ENCODE data around the gene CYTH4. TPM values are rescaled to one million over a fixed set of nuclear protein-coding genes. Genes with fewer than 3 reads are reported as not detected.

Gene CYTH4
- total and polyA plus RNA-seq, 7 experiments from 2014 or later: 49.5 to 227 (median 135) TPM

- POLR2A ChIA-PET: interaction anchor here (0.6 to 8.9 kb wide), 16 partner anchors 14 to 135 kb away, joined by 3 to 70 read pairs (median 4); partner anchors contain the start of genes CYTH4 and RAC2
Observed at GRCh38 chr22:37314315-37315074, 32.2 kb downstream of the CYTH4 start.

GRCh38 chr22:37316405-37316804 lies 34.1 kb downstream of the CYTH4 start:
- DNase-seq (no peak), ATAC-seq (peak; percentile 4)
- H3K27ac ChIP-seq (ENCODE audit: low read depth, low read length): no peak overlapping the region
- no peak overlapping the region for H3K4me3 ChIP-seq (ENCODE audit: low read length)
- peak overlapping the region in 7 of 9 donors; percentile 19 to 77 (median 50) for H3K27ac Mint-ChIP-seq
- H3K36me3 ChIP-seq (ENCODE audit: control insufficient read depth in 2 of 3, insufficient read depth in 3 of 3, low read length in 3 of 3): peaks cover under 1 to 32% (median 3%) of the 10 kb centered on the region in 3 experiments
- H3K9me3 ChIP-seq (ENCODE audit: control insufficient read depth in 2 of 3, low read length in 3 of 3): no peaks in the 10 kb centered on the region
- no peaks in the 10 kb centered on the region for H3K9me3 Mint-ChIP-seq
- CTCF ChIA-PET: interaction anchor here (0.6 to 3.7 kb wide), 18 partner anchors 16 to 495 kb away, joined by 3 to 33 read pairs (median 4); no protein-coding TSS in a partner anchor
- H3K27me3 ChIP-seq (ENCODE audit: control insufficient read depth in 2 of 2, insufficient read depth in 2 of 2, low read length in 2 of 2): no peaks in the 10 kb centered on the region
- POLR2A ChIA-PET: interaction anchor here (0.7 to 8.9 kb wide), 9 partner anchors 16 to 143 kb away, joined by 3 to 70 read pairs (median 4); partner anchors contain the start of genes CYTH4 and RAC2
- H3K4me1 ChIP-seq (ENCODE audit: control insufficient read depth in 2 of 2, insufficient read depth in 2 of 2, low read length in 2 of 2): peaks cover 21 to 34% of the 10 kb centered on the region in 2 donors
- intact Hi-C loops (cut with micrococcal nuclease): loop anchor here in 1 of 2 donors (1.0 kb wide), 1 partner anchor 251 kb away; no protein-coding TSS in a partner anchor
- peaks cover 0 to 19% (median 0%) of the 10 kb centered on the region in 5 donors for H3K36me3 Mint-ChIP-seq
- H3K4me1 Mint-ChIP-seq: peaks cover 22 to 47% (median 42%) of the 10 kb centered on the region in 7 donors
- H3K4me3 Mint-ChIP-seq: no peak overlapping the region
- H3K27me3 Mint-ChIP-seq: peaks cover 0 to 8% (median 0%) of the 10 kb centered on the region in 5 donors

More at GRCh38 chr22:37314315-37315074, 32.2 kb downstream of the CYTH4 start:
- intact Hi-C loops (cut with micrococcal nuclease): loop anchor here (1.0 to 2.0 kb wide), 2 partner anchors 47 to 48 kb away; no protein-coding TSS in a partner anchor
- Mint-ChIP-seq H3K4me1 (peaks cover 34 to 64% (median 61%) of the 10 kb centered on the region in 7 donors), H3K4me3 (peak overlapping the region in 9 of 10 donors; percentile 12 to 75 (median 36)), H3K36me3 (peaks cover 0 to 35% (median 6%) of the 10 kb centered on the region in 5 donors), H3K27ac (peak overlapping the region; percentile 73 to 94 (median 85)), H3K9me3 (no peaks in the 10 kb centered on the region), H3K27me3 (peaks cover 0 to 3% (median 0%) of the 10 kb centered on the region in 5 donors)
- Histone ChIP-seq H3K27ac (ENCODE audit: low read depth, low read length) (peak overlapping the region; percentile 47), H3K4me1 (ENCODE audit: control insufficient read depth in 2 of 2, insufficient read depth in 2 of 2, low read length in 2 of 2) (peaks cover 34 to 50% of the 10 kb centered on the region in 2 donors), H3K36me3 (ENCODE audit: control insufficient read depth in 2 of 3, insufficient read depth in 3 of 3, low read length in 3 of 3) (peaks cover 4 to 51% (median 6%) of the 10 kb centered on the region in 3 experiments), H3K4me3 (ENCODE audit: low read length) (no peak overlapping the region), H3K9me3 (ENCODE audit: control insufficient read depth in 2 of 3, low read length in 3 of 3) (no peaks in the 10 kb centered on the region), H3K27me3 (ENCODE audit: control insufficient read depth in 2 of 2, insufficient read depth in 2 of 2, low read length in 2 of 2) (no peaks in the 10 kb centered on the region)
- DNase-seq: peak in 4 of 9 donors; percentile 25 to 69 (median 28)
- peak; percentile 50 for ATAC-seq
- CTCF ChIA-PET: interaction anchor here (0.9 to 3.7 kb wide), 9 partner anchors 10 to 276 kb away, joined by 3 to 33 read pairs (median 5); no protein-coding TSS in a partner anchor

GRCh38 chr22:37316875-37317371 lies 34.6 kb downstream of the CYTH4 start:
- Histone ChIP-seq H3K9me3 (ENCODE audit: control insufficient read depth in 2 of 3, low read length in 3 of 3) (no peaks in the 10 kb centered on the region), H3K36me3 (ENCODE audit: control insufficient read depth in 2 of 3, insufficient read depth in 3 of 3, low read length in 3 of 3) (peaks cover 0 to 27% (median 0%) of the 10 kb centered on the region in 3 experiments), H3K4me1 (ENCODE audit: control insufficient read depth in 2 of 2, insufficient read depth in 2 of 2, low read length in 2 of 2) (peaks cover 21 to 31% of the 10 kb centered on the region in 2 donors), H3K27ac (ENCODE audit: low read depth, low read length) (no peak overlapping the region), H3K27me3 (ENCODE audit: control insufficient read depth in 2 of 2, insufficient read depth in 2 of 2, low read length in 2 of 2) (no peaks in the 10 kb centered on the region), H3K4me3 (ENCODE audit: low read length) (no peak overlapping the region)
- Mint-ChIP-seq H3K9me3 (no peaks in the 10 kb centered on the region), H3K4me1 (peaks cover 22 to 47% (median 42%) of the 10 kb centered on the region in 7 donors), H3K36me3 (peaks cover 0 to 19% (median 0%) of the 10 kb centered on the region in 5 donors), H3K27ac (peak overlapping the region in 6 of 9 donors; percentile 17 to 77 (median 51)), H3K27me3 (peaks cover 0 to 14% (median 0%) of the 10 kb centered on the region in 5 donors), H3K4me3 (no peak overlapping the region)
- CTCF ChIA-PET: interaction anchor here (0.6 to 3.7 kb wide), 19 partner anchors 15 to 495 kb away, joined by 3 to 33 read pairs (median 4); no protein-coding TSS in a partner anchor
- intact Hi-C loops (cut with micrococcal nuclease): loop anchor here (1.0 kb wide), 4 partner anchors 112 to 250 kb away; no protein-coding TSS in a partner anchor
- POLR2A ChIA-PET: interaction anchor here (0.7 to 8.9 kb wide), 8 partner anchors 16 to 142 kb away, joined by 3 to 70 read pairs (median 4); partner anchors contain the start of genes CYTH4 and RAC2
- ATAC-seq: peak; percentile 84
- DNase-seq: peak; percentile 37 to 75 (median 66)

- Mint-ChIP-seq H3K27ac (peak overlapping the region in 1 of 9 donors; percentile 21), H3K27me3 (peaks cover 0 to 22% (median 0%) of the 10 kb centered on the region in 5 donors), H3K36me3 (peaks cover 0 to 13% (median 0%) of the 10 kb centered on the region in 5 donors), H3K4me3 (no peak overlapping the region), H3K4me1 (peaks cover 18 to 40% (median 37%) of the 10 kb centered on the region in 7 donors), H3K9me3 (no peaks in the 10 kb centered on the region)
- CTCF ChIA-PET: interaction anchor here (0.5 to 3.7 kb wide), 11 partner anchors 14 to 275 kb away, joined by 3 to 33 read pairs (median 4); no protein-coding TSS in a partner anchor
- no peak for DNase-seq
- ATAC-seq: no peak
- Histone ChIP-seq H3K4me3 (ENCODE audit: low read length) (no peak overlapping the region), H3K36me3 (ENCODE audit: control insufficient read depth in 2 of 3, insufficient read depth in 3 of 3, low read length in 3 of 3) (peaks cover 0 to 19% (median 0%) of the 10 kb centered on the region in 3 experiments), H3K4me1 (ENCODE audit: control insufficient read depth in 2 of 2, insufficient read depth in 2 of 2, low read length in 2 of 2) (peaks cover 21 to 31% of the 10 kb centered on the region in 2 donors), H3K27ac (ENCODE audit: low read depth, low read length) (no peak overlapping the region), H3K27me3 (ENCODE audit: control insufficient read depth in 2 of 2, insufficient read depth in 2 of 2, low read length in 2 of 2) (no peaks in the 10 kb centered on the region), H3K9me3 (ENCODE audit: control insufficient read depth in 2 of 3, low read length in 3 of 3) (no peaks in the 10 kb centered on the region)
- POLR2A ChIA-PET: interaction anchor here (1.1 to 8.9 kb wide), 3 partner anchors 21 to 48 kb away, joined by 4 to 70 read pairs (median 4); no protein-coding TSS in a partner anchor
- intact Hi-C loops (cut with micrococcal nuclease): loop anchor here (1.0 kb wide), 4 partner anchors 112 to 250 kb away; no protein-coding TSS in a partner anchor
Observed at GRCh38 chr22:37317698-37318210, 35.4 kb downstream of the CYTH4 start.

- Mint-ChIP-seq H3K4me3 (no peak overlapping the region), H3K4me1 (peaks cover 19 to 37% (median 33%) of the 10 kb centered on the region in 7 donors), H3K27me3 (peaks cover 1 to 30% (median 2%) of the 10 kb centered on the region in 5 donors), H3K36me3 (peaks cover 0 to 9% (median 0%) of the 10 kb centered on the region in 5 donors), H3K9me3 (no peaks in the 10 kb centered on the region), H3K27ac (peak overlapping the region in 1 of 9 donors; percentile 71)
- no peak overlapping the region for H3K4me3 ChIP-seq (ENCODE audit: low read length)
- H3K27ac ChIP-seq (ENCODE audit: low read depth, low read length): no peak overlapping the region
- no peaks in the 10 kb centered on the region for H3K9me3 ChIP-seq (ENCODE audit: control insufficient read depth in 2 of 3, low read length in 3 of 3)
- intact Hi-C loops (cut with micrococcal nuclease): no loop called here
- peaks cover 0 to 13% (median 0%) of the 10 kb centered on the region in 3 experiments for H3K36me3 ChIP-seq (ENCODE audit: control insufficient read depth in 2 of 3, insufficient read depth in 3 of 3, low read length in 3 of 3)
- H3K4me1 ChIP-seq (ENCODE audit: control insufficient read depth in 2 of 2, insufficient read depth in 2 of 2, low read length in 2 of 2): peaks cover 21 to 31% of the 10 kb centered on the region in 2 donors
- H3K27me3 ChIP-seq (ENCODE audit: control insufficient read depth in 2 of 2, insufficient read depth in 2 of 2, low read length in 2 of 2): no peaks in the 10 kb centered on the region
- no peak for ATAC-seq
- ChIA-PET CTCF (interaction anchor here (0.6 to 3.7 kb wide), 5 partner anchors 11 to 274 kb away, joined by 3 to 33 read pairs (median 6); no protein-coding TSS in a partner anchor), POLR2A (no interaction called here)
- no peak for DNase-seq
Observed at GRCh38 chr22:37318364-37319109, 36.2 kb downstream of the CYTH4 start.

Measured in naive thymus-derived CD4-positive, alpha-beta T cell (primary cell).